Measurements from ENCODE around the gene TMEM196. TPM values are rescaled to one million over a fixed set of nuclear protein-coding genes. Genes with fewer than 3 reads are reported as not detected.

TMEM196 gene
- total and polyA plus RNA-seq, 2 donors from 2014 or later: 0.06 TPM; not detected in 1

- Histone ChIP-seq H3K9ac (ENCODE audit: low read length in 3 of 3) (no peak overlapping the region), H3K27me3 (ENCODE audit: control insufficient read depth, insufficient read depth, low read length) (no peaks in the 10 kb centered on the region), H3K4me1 (ENCODE audit: control insufficient read depth in 2 of 3, insufficient read depth in 2 of 3, low read depth in 1 of 3, low read length in 3 of 3) (no peaks in the 10 kb centered on the region), H3K9me3 (ENCODE audit: control insufficient read depth in 2 of 3, insufficient read depth in 1 of 3, low read length in 3 of 3) (no peaks in the 10 kb centered on the region), H3K36me3 (ENCODE audit: control insufficient read depth in 2 of 3, insufficient read depth in 3 of 3, low read length in 3 of 3) (no peaks in the 10 kb centered on the region), H3K27ac (ENCODE audit: low read depth in 2 of 2, low read length in 2 of 2) (no peak overlapping the region), H3K4me3 (ENCODE audit: low read length in 3 of 3) (no peak overlapping the region)
- intact Hi-C loops (cut with DNase I): no loop called here
- no peak for TF ChIP-seq CTCF (IDR thresholded peaks at IDR 0.05; ENCODE audit: borderline replicate concordance, extremely low read depth, insufficient read depth)
- DNase-seq (no peak), FAIRE-seq (no peak)
Observed at GRCh38 chr7:19814776-19815175, 41.4 kb upstream of the TMEM196 start.

DNA sequence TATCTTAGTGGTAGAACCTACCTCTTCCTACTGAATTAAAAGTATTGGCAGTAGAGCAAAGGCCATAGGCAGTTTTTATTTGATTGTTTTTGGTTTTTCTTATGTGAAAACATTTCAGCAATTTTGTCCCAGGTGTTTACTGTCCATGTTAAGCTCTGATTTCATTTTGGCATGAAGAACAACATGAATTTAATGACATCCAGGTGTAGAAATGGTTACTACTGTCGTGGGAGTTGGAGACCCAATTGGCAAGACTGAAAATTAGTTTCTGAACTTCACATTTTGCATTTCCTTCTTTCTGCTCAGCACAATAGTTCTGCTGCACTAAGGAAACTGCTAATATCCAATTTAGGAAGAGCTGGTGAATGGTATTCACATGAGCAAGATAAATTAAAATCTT, 38.0 kb upstream of the TMEM196 start:
- intact Hi-C loops (cut with DNase I): no loop called here
- FAIRE-seq: no peak

GRCh38 chr7:19798986-19799385, 25.6 kb upstream of the TMEM196 start:
- no peaks in the 10 kb centered on the region for H3K36me3 ChIP-seq (ENCODE audit: control insufficient read depth in 2 of 3, insufficient read depth in 3 of 3, low read length in 3 of 3)
- H3K27ac ChIP-seq (ENCODE audit: low read depth in 2 of 2, low read length in 2 of 2): no peak overlapping the region
- intact Hi-C loops (cut with DNase I): no loop called here
- no peaks in the 10 kb centered on the region for H3K4me1 ChIP-seq (ENCODE audit: control insufficient read depth in 2 of 3, insufficient read depth in 2 of 3, low read depth in 1 of 3, low read length in 3 of 3)
- no peak for TF ChIP-seq CTCF (IDR thresholded peaks at IDR 0.05; ENCODE audit: borderline replicate concordance, extremely low read depth, insufficient read depth)
- no peak overlapping the region for H3K9ac ChIP-seq (ENCODE audit: low read length in 3 of 3)
- DNase-seq: no peak
- H3K4me3 ChIP-seq (ENCODE audit: low read length in 3 of 3): no peak overlapping the region
- H3K9me3 ChIP-seq (ENCODE audit: control insufficient read depth in 2 of 3, insufficient read depth in 1 of 3, low read length in 3 of 3): no peaks in the 10 kb centered on the region
- FAIRE-seq: no peak
- H3K27me3 ChIP-seq (ENCODE audit: control insufficient read depth, insufficient read depth, low read length): no peaks in the 10 kb centered on the region

More for the DNA sequence above, 38.0 kb upstream of the TMEM196 start:
- H3K27ac ChIP-seq (ENCODE audit: low read depth in 2 of 2, low read length in 2 of 2): no peak overlapping the region
- H3K4me1 ChIP-seq (ENCODE audit: control insufficient read depth in 2 of 3, insufficient read depth in 2 of 3, low read depth in 1 of 3, low read length in 3 of 3): no peaks in the 10 kb centered on the region
- no peaks in the 10 kb centered on the region for H3K9me3 ChIP-seq (ENCODE audit: control insufficient read depth in 2 of 3, insufficient read depth in 1 of 3, low read length in 3 of 3)
- H3K4me3 ChIP-seq (ENCODE audit: low read length in 3 of 3): no peak overlapping the region
- no peak for TF ChIP-seq CTCF (IDR thresholded peaks at IDR 0.05; ENCODE audit: borderline replicate concordance, extremely low read depth, insufficient read depth)
- no peaks in the 10 kb centered on the region for H3K36me3 ChIP-seq (ENCODE audit: control insufficient read depth in 2 of 3, insufficient read depth in 3 of 3, low read length in 3 of 3)
- DNase-seq: no peak
- H3K9ac ChIP-seq (ENCODE audit: low read length in 3 of 3): no peak overlapping the region
- no peaks in the 10 kb centered on the region for H3K27me3 ChIP-seq (ENCODE audit: control insufficient read depth, insufficient read depth, low read length)

- intact Hi-C loops (cut with DNase I): no loop called here
- no peaks in the 10 kb centered on the region for H3K4me1 ChIP-seq (ENCODE audit: control insufficient read depth in 2 of 3, insufficient read depth in 2 of 3, low read depth in 1 of 3, low read length in 3 of 3)
- H3K9ac ChIP-seq (ENCODE audit: low read length in 3 of 3): no peak overlapping the region
- no peaks in the 10 kb centered on the region for H3K36me3 ChIP-seq (ENCODE audit: control insufficient read depth in 2 of 3, insufficient read depth in 3 of 3, low read length in 3 of 3)
- H3K4me3 ChIP-seq (ENCODE audit: low read length in 3 of 3): no peak overlapping the region
- H3K27ac ChIP-seq (ENCODE audit: low read depth in 2 of 2, low read length in 2 of 2): no peak overlapping the region
- no peaks in the 10 kb centered on the region for H3K27me3 ChIP-seq (ENCODE audit: control insufficient read depth, insufficient read depth, low read length)
- TF ChIP-seq CTCF (IDR thresholded peaks at IDR 0.05; ENCODE audit: borderline replicate concordance, extremely low read depth, insufficient read depth): no peak
- DNase-seq (no peak), FAIRE-seq (no peak)
- no peaks in the 10 kb centered on the region for H3K9me3 ChIP-seq (ENCODE audit: control insufficient read depth in 2 of 3, insufficient read depth in 1 of 3, low read length in 3 of 3)
Observed at GRCh38 chr7:19783541-19783940, 10.1 kb upstream of the TMEM196 start.
